Dendritic cell treated with granulocyte-macrophage colony-stimulating factor and Interleukin-4, amounts not matched to agents 40 ng/mL and 50 ng/mL, for 4 days (primary cell): ENCODE measurements around the gene SCGB3A2.

Source experiments
- H3K27ac Mint-ChIP-seq: one replicate; pipeline ENCODE4 v1.8.0; 2022; ENCODE audit warnings: mild to moderate bottlenecking, mixed read lengths
- H3K27me3 Mint-ChIP-seq: one replicate; pipeline ENCODE4 v1.8.0; 2022; ENCODE audit warnings: mild to moderate bottlenecking, mixed read lengths
- H3K36me3 Mint-ChIP-seq: one replicate; pipeline ENCODE4 v1.8.0; 2022; ENCODE audit warnings: low read depth, mixed read lengths
- H3K4me1 Mint-ChIP-seq: one replicate; pipeline ENCODE4 v1.8.0; 2022; ENCODE audit warnings: low read depth, mixed read lengths
- H3K4me3 Mint-ChIP-seq: one replicate; pipeline ENCODE4 v1.8.0; 2022; ENCODE audit warnings: mild to moderate bottlenecking, moderate library complexity, mixed read lengths
- H3K9me3 Mint-ChIP-seq: one replicate; pipeline ENCODE4 v1.8.0; 2022; ENCODE audit warnings: mixed read lengths
- intact Hi-C: fragments of 100-400 bp; cut with micrococcal nuclease; formaldehyde crosslinking; loops from one replicate; pipeline ENCODE4 v1.15.0; 2022

Gene SCGB3A2

GRCh38 chr5:147878066-147878759 is at the start of gene SCGB3A2:
TSS of gene SCGB3A2 (plus strand) at chr5:147878711. CDS start at chr5:147878804, 93 bp downstream.
- Mint-ChIP-seq H3K36me3 (no peaks in the 10 kb centered on the region), H3K9me3 (no peaks in the 10 kb centered on the region), H3K4me3 (no peak within 1 kb of the TSS), H3K4me1 (no peaks in the 10 kb centered on the region), H3K27me3 (no peaks in the 10 kb centered on the region), H3K27ac (no peak within 1 kb of the TSS)
- intact Hi-C loops: no loop called here

GRCh38 chr5:147830035-147830434 is 48.5 kb upstream of the SCGB3A2 start:
- intact Hi-C loops: no loop called here
- Mint-ChIP-seq H3K27me3 (no peaks in the 10 kb centered on the region), H3K36me3 (no peaks in the 10 kb centered on the region), H3K4me3 (no peak overlapping the region), H3K4me1 (no peaks in the 10 kb centered on the region), H3K9me3 (no peaks in the 10 kb centered on the region), H3K27ac (no peak overlapping the region)

GRCh38 chr5:147831465-147831864 is 47.0 kb upstream of the SCGB3A2 start, which contains the start of gene SPINK1:
TSS of gene SPINK1 (minus strand) at chr5:147831671. CDS start at chr5:147831577, 94 bp downstream.
- no peaks in the 10 kb centered on the region for H3K4me1 Mint-ChIP-seq
- H3K9me3 Mint-ChIP-seq: no peaks in the 10 kb centered on the region
- no peak within 1 kb of the TSS for H3K27ac Mint-ChIP-seq
- no peaks in the 10 kb centered on the region for H3K27me3 Mint-ChIP-seq
- intact Hi-C loops: no loop called here
- H3K36me3 Mint-ChIP-seq: no peaks in the 10 kb centered on the region
- no peak within 1 kb of the TSS for H3K4me3 Mint-ChIP-seq

- no peak overlapping the region for H3K4me3 Mint-ChIP-seq
- H3K36me3 Mint-ChIP-seq: no peaks in the 10 kb centered on the region
- no peaks in the 10 kb centered on the region for H3K4me1 Mint-ChIP-seq
- no peaks in the 10 kb centered on the region for H3K27me3 Mint-ChIP-seq
- no peaks in the 10 kb centered on the region for H3K9me3 Mint-ChIP-seq
- no peak overlapping the region for H3K27ac Mint-ChIP-seq
- intact Hi-C loops: no loop called here
Observed at GRCh38 chr5:147832541-147832940, 46.0 kb upstream of the SCGB3A2 start.

- Mint-ChIP-seq H3K27me3 (peaks cover 2% of the 10 kb centered on the region), H3K36me3 (no peaks in the 10 kb centered on the region), H3K4me3 (no peak overlapping the region), H3K9me3 (no peaks in the 10 kb centered on the region), H3K27ac (no peak overlapping the region), H3K4me1 (no peaks in the 10 kb centered on the region)
- intact Hi-C loops: no loop called here
Observed at GRCh38 chr5:147835386-147835798, 43.1 kb upstream of the SCGB3A2 start.

- H3K4me1 Mint-ChIP-seq: no peaks in the 10 kb centered on the region
- intact Hi-C loops: no loop called here
- H3K36me3 Mint-ChIP-seq: no peaks in the 10 kb centered on the region
- no peak overlapping the region for H3K4me3 Mint-ChIP-seq
- H3K9me3 Mint-ChIP-seq: no peaks in the 10 kb centered on the region
- no peak overlapping the region for H3K27ac Mint-ChIP-seq
- H3K27me3 Mint-ChIP-seq: peaks cover 2% of the 10 kb centered on the region
Observed at GRCh38 chr5:147836439-147836838, 42.1 kb upstream of the SCGB3A2 start.

GRCh38 chr5:147842869-147843268 is 35.6 kb upstream of the SCGB3A2 start:
- intact Hi-C loops: no loop called here
- H3K27me3 Mint-ChIP-seq: peaks cover 4% of the 10 kb centered on the region
- no peak overlapping the region for H3K27ac Mint-ChIP-seq
- H3K9me3 Mint-ChIP-seq: no peaks in the 10 kb centered on the region
- H3K36me3 Mint-ChIP-seq: no peaks in the 10 kb centered on the region
- H3K4me3 Mint-ChIP-seq: no peak overlapping the region
- no peaks in the 10 kb centered on the region for H3K4me1 Mint-ChIP-seq

GRCh38 chr5:147844846-147845245 is 33.7 kb upstream of the SCGB3A2 start:
- intact Hi-C loops: no loop called here

GRCh38 chr5:147845618-147846017 is 32.9 kb upstream of the SCGB3A2 start:
- no peak overlapping the region for H3K4me3 Mint-ChIP-seq
- intact Hi-C loops: no loop called here
- H3K27ac Mint-ChIP-seq: no peak overlapping the region
- no peaks in the 10 kb centered on the region for H3K9me3 Mint-ChIP-seq
- H3K27me3 Mint-ChIP-seq: peaks cover 5% of the 10 kb centered on the region
- H3K4me1 Mint-ChIP-seq: no peaks in the 10 kb centered on the region
- no peaks in the 10 kb centered on the region for H3K36me3 Mint-ChIP-seq

More at GRCh38 chr5:147844846-147845245, 33.7 kb upstream of the SCGB3A2 start:
- H3K27ac Mint-ChIP-seq: no peak overlapping the region
- no peaks in the 10 kb centered on the region for H3K4me1 Mint-ChIP-seq
- peaks cover 5% of the 10 kb centered on the region for H3K27me3 Mint-ChIP-seq
- no peak overlapping the region for H3K4me3 Mint-ChIP-seq
- H3K36me3 Mint-ChIP-seq: no peaks in the 10 kb centered on the region
- H3K9me3 Mint-ChIP-seq: no peaks in the 10 kb centered on the region

- Mint-ChIP-seq H3K4me3 (no peak overlapping the region), H3K4me1 (peaks cover 11% of the 10 kb centered on the region), H3K27ac (no peak overlapping the region), H3K9me3 (no peaks in the 10 kb centered on the region), H3K36me3 (no peaks in the 10 kb centered on the region), H3K27me3 (peaks cover 5% of the 10 kb centered on the region)
- intact Hi-C loops: no loop called here
Observed at GRCh38 chr5:147849226-147849625, 29.3 kb upstream of the SCGB3A2 start.

- intact Hi-C loops: no loop called here
- Mint-ChIP-seq H3K36me3 (no peaks in the 10 kb centered on the region), H3K4me3 (no peak overlapping the region), H3K27ac (no peak overlapping the region), H3K4me1 (peaks cover 11% of the 10 kb centered on the region), H3K9me3 (no peaks in the 10 kb centered on the region), H3K27me3 (peaks cover 5% of the 10 kb centered on the region)
Observed at GRCh38 chr5:147851578-147851977, 26.9 kb upstream of the SCGB3A2 start.

- Mint-ChIP-seq H3K27me3 (peaks cover 5% of the 10 kb centered on the region), H3K9me3 (no peaks in the 10 kb centered on the region), H3K4me3 (no peak overlapping the region), H3K4me1 (peaks cover 11% of the 10 kb centered on the region), H3K27ac (no peak overlapping the region), H3K36me3 (no peaks in the 10 kb centered on the region)
- intact Hi-C loops: no loop called here
Observed at GRCh38 chr5:147852365-147852764, 26.1 kb upstream of the SCGB3A2 start.

- intact Hi-C loops: no loop called here
- Mint-ChIP-seq H3K27me3 (no peaks in the 10 kb centered on the region), H3K4me1 (peaks cover 11% of the 10 kb centered on the region)
Observed at GRCh38 chr5:147853372-147853987, 25.0 kb upstream of the SCGB3A2 start.

GRCh38 chr5:147854331-147854730 is 24.2 kb upstream of the SCGB3A2 start:
- intact Hi-C loops: no loop called here
- H3K9me3 Mint-ChIP-seq: no peaks in the 10 kb centered on the region
- no peaks in the 10 kb centered on the region for H3K36me3 Mint-ChIP-seq
- H3K4me1 Mint-ChIP-seq: peaks cover 11% of the 10 kb centered on the region
- no peak overlapping the region for H3K4me3 Mint-ChIP-seq
- H3K27ac Mint-ChIP-seq: no peak overlapping the region
- H3K27me3 Mint-ChIP-seq: no peaks in the 10 kb centered on the region

More at GRCh38 chr5:147853372-147853987, 25.0 kb upstream of the SCGB3A2 start:
- no peak overlapping the region for H3K27ac Mint-ChIP-seq
- H3K9me3 Mint-ChIP-seq: no peaks in the 10 kb centered on the region
- H3K4me3 Mint-ChIP-seq: no peak overlapping the region
- no peaks in the 10 kb centered on the region for H3K36me3 Mint-ChIP-seq
